Panc1 (cell line): ENCODE results near the gene PIAS1.
A peak's percentile ranks its signal among the peaks of the same experiment; 100 is the strongest.

ENCODE experiments used
- POLR2AphosphoS5 ChIP-seq: IDR thresholded peaks from 2 replicates; pipeline ENCODE4 v1.6.1; 2012; ENCODE audit warnings: mild to moderate bottlenecking, low read depth, low read length, moderate library complexity
- REST ChIP-seq, 2 experiments: IDR thresholded peaks; 2 replicates each; pipeline ENCODE4 v1.6.1; 2011 to 2012; ENCODE audit warnings: low read depth in 2 of 2, control low read depth in 1 of 2, low read length in 1 of 2, mild to moderate bottlenecking in 1 of 2, moderate library complexity in 1 of 2; ENCODE audit not compliant: insufficient read depth in 1 of 2
- SIN3A ChIP-seq: IDR thresholded peaks from 2 replicates; pipeline ENCODE4 v1.6.1; 2012; ENCODE audit warnings: low read depth, mild to moderate bottlenecking, low read length, moderate library complexity, borderline replicate concordance; ENCODE audit not compliant: insufficient read depth
- TCF7L2 ChIP-seq: IDR thresholded peaks from 2 replicates; pipeline ENCODE4 v1.6.1; 2011; ENCODE audit warnings: mild to moderate bottlenecking, low read depth, low read length, inconsistent platforms
- TF ChIP-seq, protein P1 (sequence below): fragments of 450-650 bp; IDR thresholded peaks from 2 replicates; pipeline ENCODE4 v1.5.1; 2017; ENCODE audit warnings: mild to moderate bottlenecking

DNA sequence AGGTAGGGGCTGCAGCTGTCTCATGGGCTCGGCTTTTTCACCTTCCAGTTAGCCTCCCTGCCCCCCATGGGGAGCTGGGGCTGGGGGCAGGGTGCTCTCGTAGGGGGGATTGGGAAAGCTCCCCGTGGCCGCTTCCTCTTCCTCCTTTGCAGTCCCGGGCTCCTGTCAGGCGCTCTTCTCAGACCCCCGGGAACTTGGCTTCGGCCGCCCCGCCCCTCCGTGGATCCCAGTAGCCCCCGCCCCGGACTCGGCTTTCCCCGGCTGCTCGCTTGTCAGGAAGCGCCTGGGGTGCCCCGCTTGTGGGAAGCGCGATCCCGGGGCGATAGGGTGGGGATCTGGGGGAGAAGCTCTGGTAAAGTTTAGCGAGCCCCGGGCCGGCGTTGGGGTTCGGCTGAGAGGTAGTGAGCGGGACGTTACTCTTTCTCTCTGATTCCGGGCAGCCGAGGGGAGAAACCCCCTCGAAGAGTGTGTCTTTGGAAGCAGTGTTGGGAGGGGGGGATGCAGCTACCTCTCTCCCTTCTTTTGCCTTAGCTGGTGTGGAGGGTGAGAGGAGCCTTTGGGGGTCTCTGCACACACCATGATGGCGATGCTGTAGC is 611 bp downstream of the PIAS1 start:
- TF ChIP-seq, protein P1, sequence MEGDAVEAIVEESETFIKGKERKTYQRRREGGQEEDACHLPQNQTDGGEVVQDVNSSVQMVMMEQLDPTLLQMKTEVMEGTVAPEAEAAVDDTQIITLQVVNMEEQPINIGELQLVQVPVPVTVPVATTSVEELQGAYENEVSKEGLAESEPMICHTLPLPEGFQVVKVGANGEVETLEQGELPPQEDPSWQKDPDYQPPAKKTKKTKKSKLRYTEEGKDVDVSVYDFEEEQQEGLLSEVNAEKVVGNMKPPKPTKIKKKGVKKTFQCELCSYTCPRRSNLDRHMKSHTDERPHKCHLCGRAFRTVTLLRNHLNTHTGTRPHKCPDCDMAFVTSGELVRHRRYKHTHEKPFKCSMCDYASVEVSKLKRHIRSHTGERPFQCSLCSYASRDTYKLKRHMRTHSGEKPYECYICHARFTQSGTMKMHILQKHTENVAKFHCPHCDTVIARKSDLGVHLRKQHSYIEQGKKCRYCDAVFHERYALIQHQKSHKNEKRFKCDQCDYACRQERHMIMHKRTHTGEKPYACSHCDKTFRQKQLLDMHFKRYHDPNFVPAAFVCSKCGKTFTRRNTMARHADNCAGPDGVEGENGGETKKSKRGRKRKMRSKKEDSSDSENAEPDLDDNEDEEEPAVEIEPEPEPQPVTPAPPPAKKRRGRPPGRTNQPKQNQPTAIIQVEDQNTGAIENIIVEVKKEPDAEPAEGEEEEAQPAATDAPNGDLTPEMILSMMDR = no peak
- no peak; the same call in 1 of the 2 replicates for TF ChIP-seq POLR2AphosphoS5
- TF ChIP-seq REST (IDR thresholded peaks at IDR 0.05; ENCODE audit: insufficient read depth in 1 of 2, low read depth in 2 of 2, low read length in 1 of 2) = no peak
- TF ChIP-seq TCF7L2 = no peak
- peak; percentile 32; the same call in 1 of the 2 replicates for TF ChIP-seq SIN3A
